GM12878 (cell line): ENCODE data around the gene PCID2. TPM values are rescaled to one million over a fixed set of nuclear protein-coding genes. Genes with fewer than 3 reads are reported as not detected.

Experiments used
- BCL11A ChIP-seq: IDR thresholded peaks from 2 replicates; pipeline ENCODE4 v1.6.1; 2011; ENCODE audit warnings: low read depth, low read length
- CBFB ChIP-seq: IDR thresholded peaks from 2 replicates; pipeline ENCODE4 v1.6.1; 2016; ENCODE audit warnings: antibody characterized with exemption, low read depth
- EED ChIP-seq: sonication (generic); IDR thresholded peaks from 2 replicates; pipeline ENCODE4 v1.6.1; 2016; ENCODE audit warnings: antibody characterized with exemption, low read depth
- EGR1 ChIP-seq, 2 experiments: IDR thresholded peaks; 1 replicate in 1 of 2; 2 replicates in 1 of 2; pipeline ENCODE4 v1.6.1; 2011 to 2012; ENCODE audit warnings: low read depth in 2 of 2, low read length in 2 of 2, borderline replicate concordance in 1 of 2, mild to moderate bottlenecking in 1 of 2, moderate library complexity in 1 of 2
- FOXM1 ChIP-seq: IDR thresholded peaks from 2 replicates; pipeline ENCODE4 v1.6.1; 2012; ENCODE audit warnings: low read depth, mild to moderate bottlenecking, inconsistent platforms, low read length, moderate library complexity
- HCFC1 ChIP-seq: fragments of 150-350 bp; IDR thresholded peaks from 2 replicates; pipeline ENCODE4 v1.6.1; 2014; ENCODE audit warnings: low read length
- HDAC6 ChIP-seq: fragments of 200-600 bp; sonication (generic); IDR thresholded peaks from one replicate; pipeline ENCODE4 v1.8.0; 2017; ENCODE audit warnings: antibody characterized with exemption; ENCODE audit not compliant: unreplicated experiment
- HDGF ChIP-seq: fragments of 450-650 bp; IDR thresholded peaks from 2 replicates; pipeline ENCODE4 v1.6.1; 2016; ENCODE audit warnings: antibody characterized with exemption
- JUND ChIP-seq: IDR thresholded peaks from 2 replicates; pipeline ENCODE4 v1.6.1; 2012; ENCODE audit warnings: low read depth, mild to moderate bottlenecking, low read length, improper control_type of control experiment, moderate library complexity
- KLF5 ChIP-seq: fragments of 450-650 bp; IDR thresholded peaks from 2 replicates; pipeline ENCODE4 v1.6.1; 2014; ENCODE audit warnings: mild to moderate bottlenecking; ENCODE audit not compliant: partially characterized antibody
- MEF2B ChIP-seq: fragments of 450-650 bp; IDR thresholded peaks from 2 replicates; pipeline ENCODE4 v1.6.1; 2018; ENCODE audit warnings: mild to moderate bottlenecking, moderate library complexity; ENCODE audit not compliant: partially characterized antibody, poor library complexity, severe bottlenecking
- MTA3 ChIP-seq: IDR thresholded peaks from 2 replicates; pipeline ENCODE4 v1.6.1; 2012; ENCODE audit warnings: low read length, inconsistent platforms, borderline replicate concordance
- SIX5 ChIP-seq: IDR thresholded peaks from 2 replicates; pipeline ENCODE4 v1.6.1; 2011; ENCODE audit warnings: mild to moderate bottlenecking, low read depth, low read length, moderate library complexity; ENCODE audit not compliant: severe bottlenecking
- SMARCA5 ChIP-seq: fragments of 450-650 bp; IDR thresholded peaks from 2 replicates; pipeline ENCODE4 v1.6.1; 2017; ENCODE audit warnings: mild to moderate bottlenecking
- STAT1 ChIP-seq: fragments of 450-650 bp; conservative IDR thresholded peaks from 2 replicates; pipeline ENCODE4 v1.6.1; 2014; ENCODE audit warnings: antibody characterized with exemption, mild to moderate bottlenecking
- TCF3 ChIP-seq: IDR thresholded peaks from 2 replicates; pipeline ENCODE4 v1.6.1; 2012; ENCODE audit warnings: low read depth, mild to moderate bottlenecking, low read length, borderline replicate concordance; ENCODE audit not compliant: insufficient read depth
- polyA plus RNA-seq, 11 experiments: library from polyadenylated mRNA; depleted of rRNA in 4 of 11; unstranded in 6 of 11; stranded (reverse) in 5 of 11; fragments of >200 nt; fragmentation: Nextera tagmentation in 4 of 11; fragmentation: Illumina TruSeq in 1 of 11; extraction: Ambion mirVana in 4 of 11; extraction: Trizol in 1 of 11; gene quantifications; 1 replicate in 1 of 11; 2 replicates in 10 of 11; pipeline versions ENCODE4 v1.2.1 to v1.2.3, GENCODE V29; 2011 to 2016; ENCODE audit warnings: inconsistent platforms in 2 of 11, missing spikeins in 2 of 11, low read depth in 1 of 11
- total RNA-seq, 4 experiments: library from RNA; depleted of rRNA in 3 of 4; stranded (reverse); fragments of >200 nt in 3 of 4; fragmentation: Illumina TruSeq in 1 of 4; extraction: Trizol in 1 of 4; gene quantifications; 2 replicates each; pipeline versions ENCODE4 v1.2.1 to v1.2.3, GENCODE V29; 2013 to 2021
- TF ChIP-seq, protein P1 (sequence below): IDR thresholded peaks from 2 replicates; pipeline ENCODE4 v1.6.1; 2012; ENCODE audit warnings: improper control_type of control experiment, low read depth, low read length; ENCODE audit not compliant: insufficient replicate concordance
- TF ChIP-seq, protein P2 (sequence below): IDR thresholded peaks from 2 replicates; pipeline ENCODE4 v1.6.1; 2011; ENCODE audit warnings: borderline replicate concordance, low read depth, mild to moderate bottlenecking, moderate library complexity, mixed read lengths, low read length; ENCODE audit not compliant: insufficient read depth; ENCODE audit errors: extremely low read length
- TF ChIP-seq, protein P3 (sequence below): fragments of 450-650 bp; IDR thresholded peaks from 2 replicates; pipeline ENCODE4 v1.6.1; 2014; ENCODE audit warnings: mild to moderate bottlenecking

The PCID2 gene
- total and polyA plus RNA-seq, 10 of the 15 experiments (the other 5 are each of a cell fraction or from before 2014, with no cell fraction given), result 37.0 to 98.1 (median 58.3) TPM

DNA sequence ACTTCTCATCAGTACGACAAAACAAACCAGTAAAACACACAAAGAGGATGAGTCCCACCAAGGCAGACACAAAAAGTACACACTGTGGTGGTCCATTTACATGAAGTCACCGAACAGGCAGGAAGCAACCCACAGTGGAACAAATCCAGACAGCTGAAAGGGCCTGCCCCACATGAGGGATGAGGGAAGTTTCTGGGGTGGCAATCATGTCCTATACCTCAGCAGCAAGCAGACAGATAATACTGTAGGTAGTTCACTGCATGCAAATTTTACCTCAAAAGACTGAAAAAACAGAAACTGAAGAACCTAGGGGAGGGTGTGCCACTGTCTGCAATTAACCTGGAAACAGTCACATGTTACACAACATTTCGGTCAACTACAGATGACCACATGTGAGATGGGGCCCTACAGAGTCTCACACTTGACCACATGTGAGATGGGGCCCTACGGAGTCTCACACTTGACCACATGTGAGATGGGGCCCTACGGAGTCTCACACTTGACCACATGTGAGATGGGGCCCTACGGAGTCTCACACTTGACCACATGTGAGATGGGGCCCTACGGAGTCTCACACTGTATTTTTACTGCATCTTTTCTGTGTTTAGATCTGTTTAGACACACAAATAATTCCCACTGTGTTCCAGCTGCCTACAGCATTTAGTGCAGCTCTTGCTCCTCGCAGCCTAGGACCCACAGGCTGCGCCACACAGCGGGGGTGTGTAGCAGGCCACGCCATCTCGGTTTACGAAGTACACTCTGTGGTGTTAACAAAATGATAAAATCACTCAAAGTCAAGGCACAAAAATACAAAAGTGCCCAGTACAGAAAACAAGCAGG is 22.2 kb downstream of the PCID2 start (continued):
- TF ChIP-seq SMARCA5, result peak; percentile 31; the same call in 1 of the 2 replicates
- TF ChIP-seq JUND, result no peak
- TF ChIP-seq, protein P1, sequence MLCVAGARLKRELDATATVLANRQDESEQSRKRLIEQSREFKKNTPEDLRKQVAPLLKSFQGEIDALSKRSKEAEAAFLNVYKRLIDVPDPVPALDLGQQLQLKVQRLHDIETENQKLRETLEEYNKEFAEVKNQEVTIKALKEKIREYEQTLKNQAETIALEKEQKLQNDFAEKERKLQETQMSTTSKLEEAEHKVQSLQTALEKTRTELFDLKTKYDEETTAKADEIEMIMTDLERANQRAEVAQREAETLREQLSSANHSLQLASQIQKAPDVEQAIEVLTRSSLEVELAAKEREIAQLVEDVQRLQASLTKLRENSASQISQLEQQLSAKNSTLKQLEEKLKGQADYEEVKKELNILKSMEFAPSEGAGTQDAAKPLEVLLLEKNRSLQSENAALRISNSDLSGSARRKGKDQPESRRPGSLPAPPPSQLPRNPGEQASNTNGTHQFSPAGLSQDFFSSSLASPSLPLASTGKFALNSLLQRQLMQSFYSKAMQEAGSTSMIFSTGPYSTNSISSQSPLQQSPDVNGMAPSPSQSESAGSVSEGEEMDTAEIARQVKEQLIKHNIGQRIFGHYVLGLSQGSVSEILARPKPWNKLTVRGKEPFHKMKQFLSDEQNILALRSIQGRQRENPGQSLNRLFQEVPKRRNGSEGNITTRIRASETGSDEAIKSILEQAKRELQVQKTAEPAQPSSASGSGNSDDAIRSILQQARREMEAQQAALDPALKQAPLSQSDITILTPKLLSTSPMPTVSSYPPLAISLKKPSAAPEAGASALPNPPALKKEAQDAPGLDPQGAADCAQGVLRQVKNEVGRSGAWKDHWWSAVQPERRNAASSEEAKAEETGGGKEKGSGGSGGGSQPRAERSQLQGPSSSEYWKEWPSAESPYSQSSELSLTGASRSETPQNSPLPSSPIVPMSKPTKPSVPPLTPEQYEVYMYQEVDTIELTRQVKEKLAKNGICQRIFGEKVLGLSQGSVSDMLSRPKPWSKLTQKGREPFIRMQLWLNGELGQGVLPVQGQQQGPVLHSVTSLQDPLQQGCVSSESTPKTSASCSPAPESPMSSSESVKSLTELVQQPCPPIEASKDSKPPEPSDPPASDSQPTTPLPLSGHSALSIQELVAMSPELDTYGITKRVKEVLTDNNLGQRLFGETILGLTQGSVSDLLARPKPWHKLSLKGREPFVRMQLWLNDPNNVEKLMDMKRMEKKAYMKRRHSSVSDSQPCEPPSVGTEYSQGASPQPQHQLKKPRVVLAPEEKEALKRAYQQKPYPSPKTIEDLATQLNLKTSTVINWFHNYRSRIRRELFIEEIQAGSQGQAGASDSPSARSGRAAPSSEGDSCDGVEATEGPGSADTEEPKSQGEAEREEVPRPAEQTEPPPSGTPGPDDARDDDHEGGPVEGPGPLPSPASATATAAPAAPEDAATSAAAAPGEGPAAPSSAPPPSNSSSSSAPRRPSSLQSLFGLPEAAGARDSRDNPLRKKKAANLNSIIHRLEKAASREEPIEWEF, result no peak
- TF ChIP-seq MTA3, result no peak
- TF ChIP-seq STAT1, result no peak
- TF ChIP-seq CBFB, result peak; percentile 66; the same call in 1 of the 2 replicates
- no peak for TF ChIP-seq SIX5
- TF ChIP-seq, protein P2, sequence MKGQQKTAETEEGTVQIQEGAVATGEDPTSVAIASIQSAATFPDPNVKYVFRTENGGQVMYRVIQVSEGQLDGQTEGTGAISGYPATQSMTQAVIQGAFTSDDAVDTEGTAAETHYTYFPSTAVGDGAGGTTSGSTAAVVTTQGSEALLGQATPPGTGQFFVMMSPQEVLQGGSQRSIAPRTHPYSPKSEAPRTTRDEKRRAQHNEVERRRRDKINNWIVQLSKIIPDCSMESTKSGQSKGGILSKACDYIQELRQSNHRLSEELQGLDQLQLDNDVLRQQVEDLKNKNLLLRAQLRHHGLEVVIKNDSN, result no peak
- TF ChIP-seq HDGF, result 0 out of 2 replicates have a peak, but pooled peaks have one; percentile 53
- no peak for TF ChIP-seq EGR1 (IDR thresholded peaks at IDR 0.05; ENCODE audit: borderline replicate concordance in 1 of 2, low read depth in 2 of 2, low read length in 2 of 2)
- no peak for TF ChIP-seq HDAC6
- no peak for TF ChIP-seq KLF5
- no peak for TF ChIP-seq EED
- TF ChIP-seq TCF3, result no peak
- TF ChIP-seq, protein P3, sequence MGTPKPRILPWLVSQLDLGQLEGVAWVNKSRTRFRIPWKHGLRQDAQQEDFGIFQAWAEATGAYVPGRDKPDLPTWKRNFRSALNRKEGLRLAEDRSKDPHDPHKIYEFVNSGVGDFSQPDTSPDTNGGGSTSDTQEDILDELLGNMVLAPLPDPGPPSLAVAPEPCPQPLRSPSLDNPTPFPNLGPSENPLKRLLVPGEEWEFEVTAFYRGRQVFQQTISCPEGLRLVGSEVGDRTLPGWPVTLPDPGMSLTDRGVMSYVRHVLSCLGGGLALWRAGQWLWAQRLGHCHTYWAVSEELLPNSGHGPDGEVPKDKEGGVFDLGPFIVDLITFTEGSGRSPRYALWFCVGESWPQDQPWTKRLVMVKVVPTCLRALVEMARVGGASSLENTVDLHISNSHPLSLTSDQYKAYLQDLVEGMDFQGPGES, result no peak
- TF ChIP-seq BCL11A, result peak; percentile 27; the same call in 1 of the 2 replicates
- no peak for TF ChIP-seq HCFC1
- peak; percentile 52; the same call in 1 of the 2 replicates for TF ChIP-seq FOXM1
- peak; percentile 72 for TF ChIP-seq MEF2B
